ENCODE measurements around the gene MRNIP.
A peak's percentile ranks its signal among the peaks of the same experiment; 100 is the strongest.

MRNIP gene

GRCh38 chr5:179795863-179796833, 62.5 kb downstream of the MRNIP start:
- H3K9me3 ChIP-seq (ENCODE audit: insufficient read depth, low read length): no peaks in the 10 kb centered on the region
- no peaks in the 10 kb centered on the region for H4K20me1 ChIP-seq (ENCODE audit: low read depth, low read length)
- H3K4me3 ChIP-seq (ENCODE audit: insufficient read depth, low read length, poor library complexity, severe bottlenecking): peak overlapping the region; percentile 55
- no peaks in the 10 kb centered on the region for H3K79me2 ChIP-seq (ENCODE audit: insufficient read depth, low read length)
- H3K4me2 ChIP-seq (ENCODE audit: low read depth, low read length, poor library complexity, severe bottlenecking): peak overlapping the region; percentile 76
- H3K27ac ChIP-seq (ENCODE audit: low read depth, low read length): no peak overlapping the region
- no peaks in the 10 kb centered on the region for H3K9me2 ChIP-seq (replicated peaks; ENCODE audit: insufficient read depth, low read length)
- peak overlapping the region; percentile 66 for H3K9ac ChIP-seq (ENCODE audit: low read length)
- no peaks in the 10 kb centered on the region for H3K36me3 ChIP-seq (ENCODE audit: low read length)
- peak; percentile 65 for TF ChIP-seq CTCF (IDR thresholded peaks at IDR 0.05; ENCODE audit: insufficient read depth, low read length, poor library complexity, severe bottlenecking)
- TF ChIP-seq EZH2phosphoT487 (conservative IDR thresholded peaks at IDR 0.05; ENCODE audit: low read length): no peak
- no peaks in the 10 kb centered on the region for H3F3A ChIP-seq (ENCODE audit: insufficient read depth)
- no peaks in the 10 kb centered on the region for H3K27me3 ChIP-seq (ENCODE audit: low read length)
- peak overlapping the region; percentile 82 for H2AFZ ChIP-seq (ENCODE audit: low read depth, low read length, severe bottlenecking)

- Histone ChIP-seq H3F3A (ENCODE audit: insufficient read depth) (no peaks in the 10 kb centered on the region), H3K36me3 (ENCODE audit: low read length) (no peaks in the 10 kb centered on the region), H3K9me2 (replicated peaks; ENCODE audit: insufficient read depth, low read length) (no peaks in the 10 kb centered on the region), H3K9me3 (ENCODE audit: insufficient read depth, low read length) (no peaks in the 10 kb centered on the region), H3K4me3 (ENCODE audit: insufficient read depth, low read length, poor library complexity, severe bottlenecking) (peak overlapping the region; percentile 55), H3K27ac (ENCODE audit: low read depth, low read length) (no peak overlapping the region), H2AFZ (ENCODE audit: low read depth, low read length, severe bottlenecking) (peak overlapping the region; percentile 82), H4K20me1 (ENCODE audit: low read depth, low read length) (no peaks in the 10 kb centered on the region), H3K27me3 (ENCODE audit: low read length) (no peaks in the 10 kb centered on the region), H3K79me2 (ENCODE audit: insufficient read depth, low read length) (no peaks in the 10 kb centered on the region), H3K4me2 (ENCODE audit: low read depth, low read length, poor library complexity, severe bottlenecking) (peak overlapping the region; percentile 76), H3K9ac (ENCODE audit: low read length) (peak overlapping the region; percentile 66)
- no peak for TF ChIP-seq CTCF (IDR thresholded peaks at IDR 0.05; ENCODE audit: insufficient read depth, low read length, poor library complexity, severe bottlenecking)
- no peak for TF ChIP-seq EZH2phosphoT487 (conservative IDR thresholded peaks at IDR 0.05; ENCODE audit: low read length)
Measured at GRCh38 chr5:179795049-179795862, 63.4 kb downstream of the MRNIP start.

GRCh38 chr5:179794575-179794974, 64.0 kb downstream of the MRNIP start:
- Histone ChIP-seq H4K20me1 (ENCODE audit: low read depth, low read length) (no peaks in the 10 kb centered on the region), H3K9ac (ENCODE audit: low read length) (no peak overlapping the region), H3K9me2 (replicated peaks; ENCODE audit: insufficient read depth, low read length) (no peaks in the 10 kb centered on the region), H2AFZ (ENCODE audit: low read depth, low read length, severe bottlenecking) (no peak overlapping the region), H3K27ac (ENCODE audit: low read depth, low read length) (no peak overlapping the region), H3K36me3 (ENCODE audit: low read length) (no peaks in the 10 kb centered on the region), H3K9me3 (ENCODE audit: insufficient read depth, low read length) (no peaks in the 10 kb centered on the region), H3K4me2 (ENCODE audit: low read depth, low read length, poor library complexity, severe bottlenecking) (no peak overlapping the region), H3K27me3 (ENCODE audit: low read length) (no peaks in the 10 kb centered on the region), H3F3A (ENCODE audit: insufficient read depth) (no peaks in the 10 kb centered on the region), H3K79me2 (ENCODE audit: insufficient read depth, low read length) (no peaks in the 10 kb centered on the region), H3K4me3 (ENCODE audit: insufficient read depth, low read length, poor library complexity, severe bottlenecking) (no peak overlapping the region)
- no peak for TF ChIP-seq CTCF (IDR thresholded peaks at IDR 0.05; ENCODE audit: insufficient read depth, low read length, poor library complexity, severe bottlenecking)
- no peak for TF ChIP-seq EZH2phosphoT487 (conservative IDR thresholded peaks at IDR 0.05; ENCODE audit: low read length)

Data from SU-DHL-6 (cell line).